ENCODE measurements around the gene TFRC. TPM values are rescaled to one million over a fixed set of nuclear protein-coding genes. Genes with fewer than 3 reads are reported as not detected.
"Not testable (repeated sequence)": the region's sequence is repeated elsewhere in the genome, so short reads cannot be mapped to it uniquely, and the experiment has no call there.

Gene TFRC
- 111 TPM for polyA plus RNA-seq (2013, experiment 1 of 2; ENCODE audit: insufficient read length)
- polyA plus RNA-seq (2013, experiment 2 of 2; ENCODE audit: insufficient read length): 111 TPM

DNA sequence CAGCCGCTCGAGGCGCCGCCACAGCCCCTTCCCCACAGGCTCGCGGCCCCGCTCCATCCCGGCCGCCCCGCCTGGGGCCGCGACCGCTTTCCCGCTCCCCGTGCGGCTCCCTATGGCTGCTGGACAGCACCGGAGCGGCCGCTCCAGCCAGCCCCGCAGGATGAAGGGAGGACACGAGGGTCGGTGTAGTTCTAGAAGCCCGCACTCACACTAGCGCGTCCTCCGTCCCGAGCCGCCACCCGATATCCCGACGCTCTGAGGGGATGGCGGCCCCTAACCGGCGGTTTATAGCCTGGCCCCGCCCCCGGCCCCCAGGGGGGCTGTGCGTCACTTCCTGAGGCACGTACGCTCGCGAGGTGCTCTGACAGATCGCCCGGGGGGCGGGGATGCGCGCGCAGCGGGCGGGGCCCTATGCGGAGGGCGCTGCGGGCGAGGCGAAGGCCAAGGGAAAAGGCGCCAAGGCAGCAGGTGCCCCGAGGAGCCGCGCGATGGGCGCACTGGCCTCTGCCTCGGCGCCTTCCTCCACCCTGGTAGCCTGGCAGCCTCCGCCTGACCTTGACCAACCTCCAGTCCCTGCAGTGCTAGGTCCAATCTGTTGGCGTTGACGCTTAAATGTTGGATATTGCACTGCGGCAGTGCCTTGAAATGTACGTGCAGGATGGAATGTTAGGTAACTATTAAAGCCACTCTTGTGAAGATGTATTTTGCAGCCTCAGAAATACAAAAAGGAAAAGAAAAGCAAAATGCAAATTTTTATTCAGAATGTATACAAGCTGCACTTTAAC is at the start of gene TFRC:
TFRC (minus strand) TSS at position 257 of the 785 bp plus-strand sequence. CDS start 4,991 bp downstream, outside the sequence.
- DNase-seq: peak; percentile 92

DNA sequence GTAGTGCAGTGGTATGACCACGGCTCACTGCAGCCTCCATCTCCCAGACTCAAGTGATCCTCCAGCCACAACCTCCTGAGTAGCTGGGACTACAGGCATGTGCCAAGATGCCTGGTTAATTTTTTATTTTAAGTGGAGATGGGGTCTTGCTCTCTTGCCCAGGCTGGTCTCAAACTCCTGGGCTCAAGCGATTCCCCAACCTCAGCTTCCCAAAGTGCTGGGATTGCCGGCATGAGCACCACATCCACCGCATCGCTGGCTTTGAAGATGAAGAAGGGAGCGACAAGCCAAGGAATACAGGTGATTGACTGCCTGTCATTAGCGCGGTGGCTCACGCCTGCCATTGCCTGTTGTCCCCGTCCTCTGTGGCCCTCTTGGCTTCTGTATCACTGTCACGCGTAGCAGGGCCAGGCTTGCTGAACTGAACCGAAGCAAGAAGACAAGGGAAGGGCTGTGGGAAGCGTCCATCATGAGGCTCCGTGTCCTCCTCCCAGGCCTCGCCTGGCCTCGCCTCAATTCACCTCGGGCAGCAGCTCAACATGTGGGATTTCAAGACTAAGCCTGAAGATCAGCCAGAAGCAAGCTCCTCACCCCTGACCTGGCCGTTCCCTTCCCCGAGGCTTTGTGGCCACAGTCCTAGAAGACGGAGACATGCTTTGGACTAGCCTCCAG is 46.4 kb upstream of the TFRC start:
- no peak for DNase-seq

DNA sequence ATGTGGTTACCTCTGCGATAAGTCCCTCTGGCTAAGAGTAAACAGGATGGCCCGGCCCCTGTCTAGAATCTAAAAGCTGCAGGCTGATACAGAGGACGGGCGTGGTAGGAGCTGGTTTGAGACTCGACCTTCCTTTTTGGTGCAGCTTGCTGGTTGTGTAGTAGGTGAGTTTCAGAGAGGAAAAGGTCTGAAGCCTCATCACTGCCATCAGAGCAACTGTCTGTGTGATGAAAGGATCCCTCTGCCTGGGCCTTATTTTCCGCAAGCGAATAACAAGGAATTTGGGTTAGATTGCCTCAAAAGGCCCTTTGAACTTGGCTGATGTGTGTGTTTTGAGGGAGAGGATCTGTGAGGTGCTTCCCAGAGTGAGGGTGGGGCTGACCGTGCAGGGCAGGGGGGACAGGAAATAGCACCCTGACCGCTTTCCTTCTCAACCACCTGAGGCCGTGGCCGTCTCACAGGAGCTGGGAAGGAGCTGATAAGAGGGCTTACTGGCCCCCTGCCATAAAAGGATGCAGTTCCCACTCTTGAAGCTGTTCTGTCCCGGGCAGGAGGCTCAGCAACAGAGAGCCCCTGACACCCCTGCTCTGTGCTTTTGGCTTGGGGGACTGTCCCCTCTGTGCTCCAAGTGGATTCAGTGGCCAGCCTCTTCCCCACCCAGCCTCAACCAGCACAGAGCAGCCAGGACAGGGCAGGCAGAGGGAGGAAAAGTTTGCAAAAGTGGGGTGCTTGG is 45.6 kb upstream of the TFRC start:
- DNase-seq: no peak

DNA sequence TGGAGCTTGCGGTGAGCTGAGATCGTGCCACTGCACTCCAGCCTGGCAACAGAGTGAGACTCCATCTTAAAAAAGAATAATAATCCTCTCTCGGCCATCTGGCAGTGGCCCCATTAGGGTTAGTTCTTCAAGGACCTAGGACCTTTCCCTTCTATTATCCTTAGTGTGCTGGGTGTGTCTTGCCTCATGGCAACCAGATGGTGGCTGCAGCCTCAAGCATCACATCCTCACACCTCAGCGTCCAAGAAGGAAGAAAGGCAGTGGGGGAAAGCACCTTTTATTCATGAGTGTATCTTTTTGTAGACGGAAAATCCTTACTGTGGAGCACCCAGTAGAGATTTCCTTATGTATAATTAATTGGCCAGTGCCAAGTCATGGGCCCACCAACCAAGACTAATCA is 42.7 kb upstream of the TFRC start:
- no peak for DNase-seq

DNA sequence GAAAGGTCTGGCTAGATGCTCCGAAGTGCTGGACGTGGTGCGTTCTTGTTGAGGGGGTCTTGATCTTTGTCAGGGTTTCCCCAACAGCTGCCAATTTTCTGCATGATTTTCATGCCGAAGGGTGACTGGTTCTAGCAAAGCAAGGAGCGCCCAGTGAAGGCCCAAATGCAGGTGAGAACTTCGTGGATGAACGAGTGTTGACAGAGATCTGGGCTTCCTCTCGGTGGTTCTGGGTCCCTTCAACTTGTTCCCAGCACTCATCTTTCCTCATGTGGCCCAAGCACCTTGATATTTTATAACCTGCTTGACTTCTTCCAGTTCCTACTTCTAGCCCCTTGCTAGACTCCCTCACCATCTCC is 40.8 kb upstream of the TFRC start:
- DNase-seq: no peak

DNA sequence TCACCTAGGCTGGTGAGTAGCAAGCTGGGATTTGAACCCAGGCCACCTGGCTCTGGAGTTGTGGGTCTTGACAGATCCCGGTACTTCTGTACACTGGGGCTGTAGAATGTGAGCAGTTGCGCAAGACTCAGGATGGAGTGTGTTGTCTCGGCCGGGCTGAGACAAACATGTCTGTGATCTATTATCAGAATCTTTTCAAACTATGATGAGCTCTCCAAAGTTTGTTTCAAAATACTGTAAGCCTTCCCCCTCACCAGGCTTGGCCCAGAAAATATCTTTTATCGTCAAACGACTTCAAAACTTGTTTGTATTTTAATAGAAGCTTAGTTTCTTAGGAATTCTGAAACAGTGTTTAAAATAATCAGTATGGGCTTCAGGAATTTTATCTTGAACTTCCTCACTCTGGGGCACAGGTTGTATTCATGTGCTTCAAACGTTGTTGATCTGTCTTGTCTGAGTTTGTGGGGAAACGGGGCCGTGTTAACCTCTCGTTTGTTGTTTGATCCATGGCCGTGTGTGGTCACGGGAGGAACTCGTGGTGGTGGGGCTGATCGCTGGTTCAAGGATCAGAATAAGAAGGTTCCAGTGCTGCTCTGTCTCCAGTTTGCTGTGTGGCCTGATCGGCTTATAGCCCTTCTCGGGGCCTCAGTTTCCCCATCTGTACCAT is 40.3 kb upstream of the TFRC start:
- no peak for DNase-seq

DNA sequence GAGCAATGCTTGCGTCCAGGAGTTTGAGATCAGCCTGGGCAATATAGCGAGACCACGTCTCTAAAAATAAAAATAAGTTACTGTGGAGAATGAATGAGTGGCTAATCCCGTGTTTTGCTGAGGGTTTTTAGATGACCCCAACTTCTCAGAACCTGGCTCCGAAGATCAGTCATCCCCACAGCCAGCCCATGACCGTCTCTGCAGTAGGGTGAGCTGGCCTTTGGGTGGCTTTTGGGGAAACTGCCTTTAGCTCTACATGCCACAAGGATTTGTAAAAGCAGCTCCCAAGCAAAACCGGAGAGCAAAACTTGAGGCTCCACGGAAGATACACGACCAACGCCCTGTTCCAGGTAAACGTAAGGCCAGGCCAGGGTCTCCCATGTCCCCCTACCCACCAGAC is 39.2 kb upstream of the TFRC start:
- DNase-seq: no peak

DNA sequence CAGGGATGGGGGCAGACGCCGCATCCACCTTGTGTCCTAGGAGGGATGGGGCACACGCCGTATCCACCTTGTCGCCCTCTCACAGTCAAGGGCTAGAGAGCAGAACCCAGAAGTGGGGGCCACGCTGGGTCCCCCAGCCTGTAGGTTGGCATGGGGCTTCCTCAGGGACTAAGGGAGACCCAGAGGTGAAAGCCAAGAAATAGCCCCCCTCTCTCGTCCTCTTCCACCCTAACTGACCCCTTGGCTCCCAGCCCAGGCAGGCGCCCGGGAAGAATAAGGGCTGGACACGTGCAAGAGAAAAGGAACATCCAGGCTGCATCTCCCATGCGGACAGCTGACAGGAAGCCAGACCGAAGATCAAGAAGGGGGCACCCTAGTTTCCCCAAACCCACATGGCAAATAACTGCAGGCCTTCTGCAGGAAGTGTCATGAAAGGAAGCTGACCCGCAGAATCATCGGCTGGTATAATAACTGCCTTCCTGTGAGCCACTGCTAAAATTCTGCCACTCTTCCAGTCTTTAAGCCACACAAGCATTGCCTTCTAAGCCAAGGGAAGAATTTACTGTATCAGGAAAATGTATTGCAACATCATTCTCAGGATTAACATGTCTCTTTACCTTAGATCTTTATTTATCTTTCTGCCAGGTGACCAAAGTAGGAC is 38.5 kb upstream of the TFRC start:
- no peak for DNase-seq

DNA sequence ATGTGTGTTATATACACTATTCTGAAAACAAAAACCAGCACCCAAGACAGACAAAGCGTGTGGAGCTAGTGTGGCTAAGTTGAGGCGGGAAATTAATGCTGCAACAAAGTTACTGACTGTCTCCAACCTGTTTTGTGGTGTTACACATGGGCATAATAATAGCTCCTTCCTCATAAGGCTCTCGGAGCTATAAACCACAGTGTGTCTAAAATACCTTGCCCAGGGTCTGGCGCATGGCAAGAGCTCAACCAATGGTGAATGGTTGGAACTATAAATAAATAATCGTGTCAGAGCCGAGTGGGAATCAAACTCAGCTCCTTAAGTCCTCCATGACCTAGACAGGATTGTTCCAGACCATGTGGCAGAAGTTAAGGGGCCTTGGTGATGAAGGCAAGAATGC is 35.9 kb upstream of the TFRC start:
- no peak for DNase-seq

DNA sequence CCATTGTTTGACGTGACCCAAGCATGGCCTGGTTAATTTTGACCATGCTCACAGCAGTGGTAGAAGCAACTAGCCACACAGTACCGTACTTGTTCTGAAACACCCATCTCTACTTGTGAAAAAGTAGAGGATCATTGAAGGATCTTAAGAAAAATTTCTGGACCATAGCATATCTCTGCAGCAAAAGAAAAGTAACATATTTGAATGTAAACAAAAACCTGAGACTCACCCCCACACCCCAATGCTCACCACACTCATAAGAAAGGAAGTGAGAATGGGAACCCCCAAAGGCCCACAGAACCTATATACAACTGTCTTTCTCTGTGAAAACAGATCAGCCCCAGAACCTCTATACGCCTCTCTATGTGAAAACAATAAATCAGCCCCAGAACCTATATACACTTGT is 33.8 kb upstream of the TFRC start:
- no peak for DNase-seq

DNA sequence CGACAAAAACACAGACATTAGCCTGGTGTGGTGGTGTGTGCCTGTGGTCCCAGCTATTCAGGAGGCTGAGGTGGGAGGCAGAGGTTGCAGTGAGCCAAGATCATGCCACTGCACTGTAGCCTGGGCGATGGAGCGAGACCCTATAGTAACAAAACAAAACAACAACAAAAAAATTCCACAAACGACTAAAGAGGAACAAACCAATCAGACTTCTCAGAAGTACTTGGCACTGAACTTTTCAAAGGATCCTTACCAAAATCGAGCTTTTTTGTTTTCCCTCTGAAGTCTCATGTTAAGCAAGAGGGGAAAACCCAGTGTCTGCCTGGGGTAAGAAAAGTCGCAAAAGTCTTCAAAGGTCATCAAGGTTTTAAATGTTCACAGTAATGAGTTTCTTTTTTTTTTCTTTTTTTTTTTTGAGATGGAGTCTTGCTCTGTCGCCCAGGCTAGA is 30.1 kb upstream of the TFRC start:
- no peak for DNase-seq

DNA sequence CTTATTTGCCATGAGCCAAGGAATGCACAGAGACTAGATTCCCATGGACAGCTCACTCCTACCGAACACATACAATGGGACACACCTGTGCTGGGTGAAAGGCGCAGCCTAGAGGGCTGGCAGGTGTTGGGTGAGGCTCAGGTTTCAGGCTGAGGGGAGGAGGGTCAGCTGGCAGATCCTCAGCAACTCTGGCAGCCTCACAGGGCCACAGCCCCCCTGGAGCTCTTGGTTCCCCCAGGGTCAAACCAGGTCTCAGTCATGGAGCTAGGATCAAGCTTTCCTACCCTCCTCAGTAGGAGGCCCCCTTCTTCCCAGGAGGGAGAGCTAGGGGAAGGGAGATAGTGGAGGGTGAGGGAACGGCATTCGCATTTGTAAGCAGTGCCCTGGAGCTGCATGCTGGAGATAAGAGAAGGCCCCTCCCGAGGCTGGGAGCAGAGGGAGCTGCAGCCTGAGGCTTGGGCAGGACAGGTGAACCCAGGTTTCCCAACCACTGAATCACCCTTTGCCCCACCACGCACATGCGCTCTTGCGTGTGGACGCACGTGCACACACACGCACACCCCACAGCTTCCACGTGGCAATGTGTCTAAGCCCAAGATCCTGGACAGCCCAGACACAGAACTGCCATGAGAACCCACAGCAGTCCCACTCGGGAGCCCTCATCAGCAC is 26.3 kb upstream of the TFRC start:
- no peak for DNase-seq

DNA sequence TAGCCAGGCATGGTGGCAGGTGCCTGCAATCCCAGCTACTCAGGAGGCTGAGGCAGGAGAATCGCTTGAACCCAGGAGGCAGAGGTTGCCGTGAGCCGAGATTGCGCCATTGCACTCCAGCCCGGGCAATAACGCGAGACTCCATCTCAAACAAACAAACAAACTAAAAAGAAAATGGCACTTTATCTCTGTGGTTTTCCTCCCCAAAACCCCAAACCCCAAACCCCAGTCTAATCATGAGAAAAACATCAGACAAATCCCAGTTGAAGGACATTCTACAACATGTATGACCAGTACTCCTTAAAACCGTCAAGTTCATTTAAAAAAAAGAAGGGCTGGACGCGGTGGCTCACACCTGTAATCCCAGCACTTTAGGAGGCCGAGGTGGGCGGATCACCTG is 22.8 kb upstream of the TFRC start:
- DNase-seq: not testable (repeated sequence)

DNA sequence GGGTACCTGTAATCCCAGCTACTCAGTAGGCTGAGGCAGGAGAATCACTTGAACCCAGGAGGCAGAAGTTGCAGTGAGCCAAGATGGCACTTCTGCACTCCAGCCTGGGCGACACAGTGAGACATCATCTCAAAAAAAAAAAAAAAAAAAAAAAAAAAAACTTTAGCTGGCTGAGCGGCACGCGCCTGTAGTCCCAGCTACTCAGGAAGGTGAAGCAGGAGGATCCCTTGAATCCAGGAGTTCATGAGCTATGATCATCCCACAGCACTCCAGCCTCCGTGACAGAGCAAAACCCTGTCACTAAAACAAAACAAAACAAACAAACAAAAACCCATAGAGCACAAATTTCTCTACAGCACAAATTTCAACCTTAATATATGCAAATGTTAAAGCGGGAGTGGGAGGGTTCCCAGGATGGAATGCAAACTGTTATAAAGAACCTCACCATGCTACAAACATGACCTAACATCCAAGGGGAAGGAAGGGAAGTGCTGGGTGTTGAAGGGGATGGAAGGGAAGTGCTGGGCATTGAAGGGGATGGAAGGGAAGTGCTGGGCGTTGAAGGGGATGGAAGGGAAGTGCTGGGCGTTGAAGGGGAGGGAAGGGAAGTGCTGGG is 16.6 kb upstream of the TFRC start:
- DNase-seq: not testable (repeated sequence)

DNA sequence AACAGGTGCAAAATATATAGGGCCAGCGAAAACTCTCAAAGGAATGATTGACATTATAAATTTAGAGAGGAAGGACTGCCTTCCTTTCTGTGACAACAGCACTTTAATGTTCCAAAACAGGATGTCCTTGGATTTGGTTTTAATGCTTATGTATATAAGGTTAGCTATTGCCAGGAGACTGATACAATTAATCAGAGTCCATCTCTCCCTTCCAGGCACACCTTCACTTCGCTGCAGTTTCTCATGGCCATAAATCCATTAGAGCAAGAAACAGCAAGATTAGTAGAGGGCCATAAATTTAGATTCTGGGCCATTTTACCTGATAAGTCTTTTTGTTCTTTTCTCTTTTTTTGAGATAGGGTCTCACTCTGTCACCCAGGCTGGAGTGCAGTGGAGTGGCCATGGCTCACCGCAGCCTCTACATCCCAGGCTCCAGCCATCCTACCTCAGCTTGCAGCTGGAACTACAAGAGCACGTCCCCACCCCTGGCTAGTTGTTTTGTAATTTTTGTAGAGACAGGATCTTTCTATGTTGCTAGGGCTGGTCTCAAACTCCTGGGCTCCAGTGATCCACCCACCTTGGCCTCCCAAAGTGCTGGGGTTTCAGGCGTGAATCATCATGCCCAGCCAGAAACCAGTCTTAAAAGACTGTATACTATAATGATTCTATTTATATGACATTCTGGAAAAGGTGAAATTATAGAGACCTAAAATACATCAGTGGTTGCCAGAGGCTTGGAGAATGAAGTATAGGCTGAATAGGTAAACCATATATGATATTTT is 15.7 kb upstream of the TFRC start:
- no peak for DNase-seq

DNA sequence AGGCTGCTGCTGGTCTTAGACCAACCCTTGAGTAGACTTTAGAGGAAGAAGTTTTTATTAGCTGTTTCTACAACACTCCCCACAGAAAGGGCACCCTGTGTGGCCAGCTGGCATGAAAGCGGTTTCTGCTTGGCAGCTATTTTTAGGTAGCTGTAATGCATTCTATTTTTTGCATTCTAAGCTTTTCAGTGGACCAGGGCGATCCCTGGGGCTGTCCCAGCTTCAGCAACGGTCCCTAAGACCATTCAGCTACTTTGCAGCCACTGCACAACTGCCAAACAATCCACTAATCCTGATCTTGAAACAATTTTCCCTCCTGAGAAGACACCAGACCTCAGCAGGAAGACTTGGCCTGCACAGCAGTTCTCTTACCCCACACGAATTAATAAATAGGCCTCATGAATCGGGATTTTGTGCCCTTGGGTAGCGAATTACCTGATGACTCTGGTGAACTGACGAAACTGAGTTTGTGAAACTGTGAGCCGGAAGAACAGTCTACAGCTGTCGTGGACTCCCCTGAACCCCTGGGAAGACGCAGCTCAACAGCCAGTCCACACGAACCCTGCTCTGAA is 14.6 kb upstream of the TFRC start:
- DNase-seq: no peak

DNA sequence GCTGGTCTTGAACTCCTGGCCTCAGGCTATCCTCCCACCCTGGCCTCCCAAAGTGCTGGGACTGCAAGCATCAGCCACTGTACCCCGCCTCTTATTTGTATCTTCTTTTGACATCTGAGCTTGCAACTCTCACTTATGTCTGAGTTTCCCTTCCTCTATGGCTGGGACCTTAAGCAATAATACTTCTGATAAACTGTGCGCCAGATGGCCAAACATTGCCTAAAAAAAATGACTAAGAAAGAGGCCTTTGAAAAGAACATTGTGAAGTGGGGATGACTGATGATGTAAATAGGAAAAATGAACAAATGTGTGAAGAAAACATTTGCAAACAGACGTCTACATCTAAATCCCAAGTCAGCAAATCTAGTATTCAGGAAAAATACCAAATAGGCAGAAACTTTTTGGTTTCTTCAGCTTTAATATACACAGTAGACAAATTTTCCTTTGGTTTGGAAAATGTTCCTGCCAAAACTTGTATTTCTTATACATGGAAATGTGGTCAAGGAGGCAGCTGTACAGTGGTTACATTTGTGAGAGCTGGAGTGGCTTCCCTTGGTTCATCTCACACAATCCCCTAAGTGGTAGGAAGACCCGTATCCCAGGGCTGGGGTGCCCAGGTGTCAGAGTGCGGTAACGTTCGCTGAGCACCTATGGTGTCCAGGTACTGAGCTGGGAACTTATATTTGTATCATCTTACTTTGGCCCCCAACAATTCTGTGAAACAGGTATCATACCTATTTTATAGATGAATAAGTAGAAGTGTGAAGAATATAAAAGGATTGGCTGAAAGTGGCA is 11.6 kb upstream of the TFRC start:
- DNase-seq: no peak

DNA sequence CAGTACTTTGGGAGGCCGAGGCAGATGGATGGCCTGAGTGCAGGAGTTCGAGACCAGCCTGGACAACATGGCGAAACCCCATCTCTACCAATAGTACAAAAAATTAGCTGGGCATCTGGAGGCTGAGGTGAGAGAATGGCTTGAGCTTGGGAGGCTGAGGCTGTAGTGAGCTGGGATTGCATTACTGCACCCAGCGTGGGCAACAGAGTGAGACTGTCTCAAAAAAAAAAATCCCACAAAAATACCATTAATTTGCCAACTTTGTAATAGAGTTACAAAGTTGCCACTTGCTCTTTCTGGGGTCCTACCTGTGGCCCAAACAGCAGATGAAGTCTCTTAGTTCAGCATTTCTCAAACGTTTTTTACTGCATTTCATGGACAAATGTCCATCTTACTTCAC is 6.0 kb upstream of the TFRC start:
- DNase-seq: no peak

DNA sequence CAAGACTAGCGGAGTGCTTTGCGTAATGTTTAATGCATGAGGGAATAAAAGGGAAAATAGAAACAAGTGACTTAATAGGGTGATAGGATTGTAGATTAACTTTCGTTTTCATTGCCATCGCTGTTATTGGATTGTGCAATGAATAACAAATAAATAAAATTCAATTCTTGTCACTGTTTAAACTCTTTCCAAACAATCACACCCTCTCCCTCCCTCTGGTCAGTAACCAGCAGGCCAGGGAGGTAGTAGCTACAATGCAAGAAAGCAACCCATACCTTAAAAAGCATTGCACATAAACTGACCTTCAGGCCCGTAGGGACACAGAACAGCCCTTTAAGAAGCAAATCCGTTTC is 705 bp upstream of the TFRC start:
- no peak for DNase-seq

All from fibroblast of skin of abdomen (primary cell).